ENCODE results near the gene POU2AF2.
"Not testable (repeated sequence)": the region's sequence is repeated elsewhere in the genome, so short reads cannot be mapped to it uniquely, and the experiment has no call there.

POU2AF2 gene

GRCh38 chr11:111259896-111260295 lies 14.4 kb downstream of the POU2AF2 start:
- no peak for DNase-seq (ENCODE audit: low read depth)

- no peak for DNase-seq (ENCODE audit: low read depth)
These were observed 15.3 kb downstream of the POU2AF2 start for GRCh38 chr11:111260811-111261210.

DNA sequence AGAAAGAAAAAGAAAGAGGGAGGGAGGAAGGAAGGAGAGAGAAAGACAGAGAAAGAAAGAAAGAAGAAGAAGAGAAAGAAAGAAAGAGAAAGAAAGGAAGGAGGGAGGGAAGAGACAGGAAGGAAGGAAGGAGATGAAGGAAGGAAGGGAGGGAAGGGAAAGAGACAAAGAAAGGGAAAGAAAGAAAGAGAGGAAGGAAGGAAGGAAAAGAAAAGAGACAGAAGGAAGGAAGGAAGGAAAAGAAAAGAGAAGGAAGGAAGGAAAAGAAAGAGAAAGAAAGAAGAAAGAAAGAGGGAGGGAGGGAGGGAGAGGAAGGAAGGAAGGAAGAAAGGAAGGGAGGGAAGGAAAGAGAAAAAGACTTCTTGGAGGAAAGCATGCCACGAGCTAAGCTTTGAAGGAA lies 19.1 kb downstream of the POU2AF2 start:
- no peak for DNase-seq (ENCODE audit: low read depth)

GRCh38 chr11:111265421-111265820 lies 19.9 kb downstream of the POU2AF2 start:
- no peak for DNase-seq (ENCODE audit: low read depth)

GRCh38 chr11:111268303-111268702 lies 22.8 kb downstream of the POU2AF2 start:
- DNase-seq (ENCODE audit: low read depth), result not testable (repeated sequence)

DNA sequence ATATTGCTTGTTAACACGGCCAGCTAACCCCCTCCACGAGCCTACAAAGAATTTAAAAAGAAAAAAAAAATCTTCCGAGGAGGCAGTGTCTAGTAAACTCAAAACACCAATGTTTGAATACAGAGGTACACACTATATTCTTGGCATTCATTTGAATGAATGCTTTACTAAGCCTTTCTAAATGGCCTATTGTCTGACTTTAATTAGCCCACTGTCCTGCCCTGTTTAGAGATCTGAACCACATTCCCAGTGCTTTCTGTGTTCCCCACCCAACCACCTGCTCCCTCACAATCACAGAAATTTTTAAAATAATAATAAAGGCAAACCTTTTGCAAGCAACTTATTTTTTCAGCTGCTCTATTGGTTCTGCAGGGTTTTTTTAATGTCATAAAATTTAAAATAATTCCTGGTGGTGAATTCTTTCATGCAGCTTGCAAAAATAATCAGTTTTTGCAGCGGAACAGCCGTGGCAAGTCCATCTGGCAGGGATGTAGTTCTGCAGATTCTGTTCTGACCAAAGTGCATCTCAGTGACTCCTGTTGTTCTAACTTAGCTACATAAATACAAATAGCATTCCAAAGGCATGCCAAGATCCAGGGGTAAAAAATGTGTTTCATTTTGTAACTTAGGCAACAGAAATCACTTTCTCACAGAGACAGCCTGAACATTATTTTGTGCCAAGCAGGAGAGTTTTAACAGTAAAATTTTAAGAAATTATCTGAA lies 23.8 kb downstream of the POU2AF2 start:
- no peak for DNase-seq (ENCODE audit: low read depth)

DNA sequence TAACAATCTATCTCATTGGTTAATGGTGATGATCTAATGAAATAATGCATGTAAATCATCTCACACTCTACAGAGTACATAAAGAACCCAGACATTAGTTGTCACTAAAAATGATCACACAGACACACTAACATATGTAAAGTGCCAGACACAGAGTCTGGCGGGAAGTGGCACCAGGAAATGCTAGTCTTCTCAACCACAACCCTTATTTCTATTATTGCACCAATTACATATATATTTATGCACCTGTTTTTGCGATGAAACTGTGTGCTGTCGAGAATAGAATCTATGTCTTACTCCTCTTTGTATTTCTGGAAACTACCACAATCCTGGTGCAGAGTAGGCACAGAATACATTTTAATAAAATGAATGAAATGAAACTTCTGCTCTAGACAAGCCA lies 26.9 kb downstream of the POU2AF2 start:
- no peak for DNase-seq (ENCODE audit: low read depth)

- DNase-seq (ENCODE audit: low read depth), result no peak
These were observed 37.1 kb downstream of the POU2AF2 start for GRCh38 chr11:111282562-111283075.

DNA sequence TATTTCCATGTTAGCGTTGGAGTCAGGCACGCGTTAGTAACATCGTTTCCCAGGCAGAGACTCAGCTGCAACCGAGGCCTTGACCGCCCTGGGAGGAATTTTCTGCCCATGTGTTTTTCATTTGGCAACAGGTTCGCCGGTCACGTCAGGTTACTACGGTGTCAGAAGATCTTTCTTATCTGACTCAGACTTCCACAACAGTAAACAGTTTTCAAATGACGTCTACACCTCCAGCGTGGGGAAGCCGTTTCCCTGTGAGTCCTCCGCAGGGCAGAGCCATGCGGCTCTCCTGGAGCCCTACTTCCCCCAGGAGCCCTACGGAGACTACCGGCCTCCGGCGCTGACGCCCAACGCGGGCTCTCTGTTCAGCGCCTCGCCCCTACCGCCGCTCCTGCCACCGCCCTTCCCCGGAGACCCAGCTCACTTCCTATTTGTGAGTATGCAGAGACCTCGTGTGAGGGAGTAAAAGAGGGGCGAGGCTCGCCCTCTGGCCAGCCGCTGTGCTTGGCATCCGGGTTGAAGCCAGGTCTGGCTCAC lies 38.5 kb downstream of the POU2AF2 start:
- no peak for DNase-seq (ENCODE audit: low read depth)

- DNase-seq (ENCODE audit: low read depth), result no peak
These were observed 39.9 kb downstream of the POU2AF2 start for GRCh38 chr11:111285189-111286091.

- no peak for DNase-seq (ENCODE audit: low read depth)
These were observed 46.2 kb downstream of the POU2AF2 start for GRCh38 chr11:111291764-111292163.

- DNase-seq (ENCODE audit: low read depth), result not testable (repeated sequence)
These were observed 46.9 kb downstream of the POU2AF2 start for GRCh38 chr11:111292408-111292807.

DNA sequence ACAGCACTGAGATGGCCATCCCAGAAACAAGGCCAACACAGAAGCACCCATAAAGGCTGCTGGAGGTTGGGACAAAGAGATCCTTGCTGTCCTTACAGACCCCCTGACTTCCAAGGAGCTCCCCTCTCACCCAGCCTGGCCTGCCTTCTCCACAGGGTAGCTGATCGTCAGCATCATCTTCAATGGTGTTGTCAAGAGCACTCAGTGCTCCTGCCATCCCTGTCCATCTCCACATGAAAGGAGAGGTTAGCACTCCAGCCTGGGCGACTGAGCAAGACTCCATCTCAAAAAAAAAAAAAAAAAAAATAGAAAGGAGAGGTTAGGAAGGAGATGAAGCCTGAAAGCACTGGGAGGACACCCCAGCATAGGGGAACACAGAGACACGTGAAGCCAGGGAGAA lies 50.7 kb downstream of the POU2AF2 start:
- DNase-seq (ENCODE audit: low read depth), result no peak

GRCh38 chr11:111297696-111298095 lies 52.2 kb downstream of the POU2AF2 start:
- no peak for DNase-seq (ENCODE audit: low read depth)

DNA sequence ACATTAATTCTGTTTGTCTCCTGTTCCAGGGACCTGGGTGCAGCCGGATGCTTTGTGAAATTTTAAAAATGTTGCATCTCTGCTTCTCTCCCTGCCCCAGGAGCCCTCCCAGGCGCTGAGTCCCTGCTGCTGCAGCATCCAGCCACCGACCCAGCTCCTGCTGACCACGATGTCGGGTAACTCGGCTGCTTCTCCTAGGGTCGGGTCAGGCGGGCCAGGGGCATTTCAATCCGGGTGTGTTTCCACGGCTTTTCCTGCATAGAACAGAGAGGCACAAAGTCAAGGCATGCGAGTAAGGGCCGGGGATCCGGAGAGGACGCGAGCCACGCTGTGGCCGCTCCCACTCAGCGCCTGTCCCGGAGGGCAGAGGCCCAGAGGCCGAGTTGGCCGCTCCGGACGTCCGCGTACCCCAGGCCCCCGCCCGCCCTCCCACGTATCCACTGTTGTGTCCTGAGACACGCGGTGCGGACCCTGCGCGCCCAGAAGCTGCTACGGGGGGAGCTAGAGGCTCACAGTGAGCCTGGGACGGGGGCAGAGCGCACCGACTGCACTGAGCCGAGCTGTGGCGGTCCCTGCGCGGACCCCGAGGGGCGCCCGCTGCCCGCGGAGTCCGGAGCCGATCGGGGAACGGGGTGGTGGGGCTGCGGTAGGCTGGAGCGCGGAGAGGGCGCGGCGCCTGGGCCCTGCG lies 53.0 kb downstream of the POU2AF2 start, which contains the start of gene POU2AF3:
Gene POU2AF3, plus strand, starts transcription at position 134 of the 688 bp plus-strand sequence. Its CDS starts 36 bp downstream, at position 170.
- no peak for DNase-seq (ENCODE audit: low read depth)

GRCh38 chr11:111299101-111300026 lies 53.8 kb downstream of the POU2AF2 start:
- no peak for DNase-seq (ENCODE audit: low read depth)

DNA sequence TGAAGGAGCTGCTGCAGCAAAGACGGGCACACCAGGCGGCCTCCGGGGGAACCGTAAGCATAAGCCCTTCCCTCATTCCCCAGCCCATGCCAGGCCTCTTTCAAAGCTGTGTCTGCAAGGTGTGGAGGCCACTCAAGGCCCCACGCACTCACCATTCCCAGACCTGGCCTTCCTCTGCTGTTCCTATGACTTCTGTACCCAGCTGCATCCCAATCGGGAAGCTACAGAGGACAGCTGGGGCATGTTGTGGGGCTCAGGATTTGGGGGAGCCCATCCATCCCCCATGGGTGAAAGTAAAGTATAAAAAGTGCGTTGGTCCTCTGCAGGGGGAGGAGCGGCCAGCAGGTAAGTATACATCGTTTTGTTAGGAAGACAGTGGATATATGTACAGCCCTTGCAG lies 55.0 kb downstream of the POU2AF2 start:
- DNase-seq (ENCODE audit: low read depth), result no peak

- DNase-seq (ENCODE audit: low read depth), result no peak
These were observed 55.7 kb downstream of the POU2AF2 start for GRCh38 chr11:111301004-111301841.

GRCh38 chr11:111301842-111302118 lies 56.3 kb downstream of the POU2AF2 start:
- DNase-seq (ENCODE audit: low read depth), result no peak

DNA sequence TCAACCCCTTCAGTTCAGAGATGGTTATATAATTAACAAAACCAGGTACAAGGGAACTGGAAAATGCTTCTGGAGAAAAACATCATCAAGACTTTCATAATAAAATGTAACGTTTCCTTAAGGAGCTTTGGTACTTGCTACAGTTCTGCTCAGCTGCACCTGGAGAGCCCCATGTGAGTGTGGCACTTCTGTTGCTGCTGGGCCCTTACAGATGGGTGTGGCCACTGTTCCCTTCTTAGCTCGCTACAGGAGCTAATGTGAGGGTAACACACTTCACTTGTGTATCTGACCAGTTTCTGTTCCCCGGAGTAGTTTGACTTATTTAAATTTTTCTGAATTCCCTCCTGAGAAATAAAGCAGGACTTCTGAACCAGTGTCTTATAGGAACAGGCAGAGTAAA lies 56.8 kb downstream of the POU2AF2 start:
- no peak for DNase-seq (ENCODE audit: low read depth)

All from activated gamma-delta T cell treated with anti-CD3 and anti-CD28 coated beads, Interleukin-2, amount 50 U/mL, for 16 hours (primary cell).